Subcutaneous abdominal adipose tissue (tissue), 5 donors: ENCODE results near the gene UCHL5.

Experiments used
- H3K27ac ChIP-seq: one replicate; pipeline ENCODE4 v1.7.0; 2013; ENCODE audit warnings: low read depth, mild to moderate bottlenecking, inconsistent platforms, low read length, moderate library complexity
- H3K27me3 ChIP-seq, 5 donors: one replicate each; pipeline ENCODE4 v1.7.0; 2013; ENCODE audit warnings: low read length in 5 of 5, inconsistent platforms in 1 of 5; ENCODE audit not compliant: control insufficient read depth in 5 of 5, insufficient read depth in 4 of 5
- H3K36me3 ChIP-seq, 5 donors: one replicate each; pipeline ENCODE4 v1.7.0; 2013; ENCODE audit warnings: low read length in 5 of 5; ENCODE audit not compliant: control insufficient read depth in 5 of 5, insufficient read depth in 5 of 5
- H3K4me1 ChIP-seq, 5 donors: one replicate each; pipeline ENCODE4 v1.7.0; 2013; ENCODE audit warnings: low read length in 5 of 5, mild to moderate bottlenecking in 3 of 5, moderate library complexity in 1 of 5; ENCODE audit not compliant: control insufficient read depth in 5 of 5, insufficient read depth in 5 of 5
- H3K4me3 ChIP-seq, 5 donors: one replicate each; pipeline ENCODE4 v1.7.0; 2013; ENCODE audit warnings: low read length in 5 of 5, low read depth in 1 of 5
- H3K9ac ChIP-seq, 5 donors: one replicate each; pipeline ENCODE4 v1.7.0; 2013; ENCODE audit warnings: low read length in 5 of 5, mild to moderate bottlenecking in 4 of 5, moderate library complexity in 3 of 5
- H3K9me3 ChIP-seq, 5 donors: one replicate each; pipeline ENCODE4 v1.7.0; 2013; ENCODE audit warnings: low read length in 5 of 5; ENCODE audit not compliant: control insufficient read depth in 5 of 5
- donor health status: healthy.
- donor health status: healthy.
- donor health status: healthy.
- donor health status: healthy.
- donor health status: healthy.

The UCHL5 gene

GRCh38 chr1:193016788-193017187 is 42.4 kb downstream of the UCHL5 start:
- Histone ChIP-seq H3K9ac (no peak overlapping the region), H3K9me3 (no peaks in the 10 kb centered on the region), H3K27me3 (no peaks in the 10 kb centered on the region), H3K36me3 (peaks cover 0 to 10% (median 0%) of the 10 kb centered on the region in 5 donors), H3K4me3 (no peak overlapping the region), H3K27ac (no peak overlapping the region), H3K4me1 (peaks cover 0 to 13% (median 10%) of the 10 kb centered on the region in 5 donors)

- H3K9ac ChIP-seq: no peak overlapping the region
- H3K27ac ChIP-seq: no peak overlapping the region
- no peaks in the 10 kb centered on the region for H3K9me3 ChIP-seq
- peaks cover 0 to 4% (median 0%) of the 10 kb centered on the region in 5 donors for H3K36me3 ChIP-seq
- H3K4me1 ChIP-seq: peaks cover 0 to 13% (median 10%) of the 10 kb centered on the region in 5 donors
- no peak overlapping the region for H3K4me3 ChIP-seq
- H3K27me3 ChIP-seq: no peaks in the 10 kb centered on the region
Observed at GRCh38 chr1:193014400-193014799, 44.8 kb downstream of the UCHL5 start.

- Histone ChIP-seq H3K4me3 (no peak overlapping the region), H3K9ac (no peak overlapping the region), H3K27ac (no peak overlapping the region), H3K9me3 (no peaks in the 10 kb centered on the region), H3K36me3 (peaks cover 0 to 4% (median 0%) of the 10 kb centered on the region in 5 donors), H3K27me3 (no peaks in the 10 kb centered on the region), H3K4me1 (peaks cover 0 to 13% (median 10%) of the 10 kb centered on the region in 5 donors)
Observed at GRCh38 chr1:193013707-193014106, 45.5 kb downstream of the UCHL5 start.

- no peaks in the 10 kb centered on the region for H3K9me3 ChIP-seq
- no peak overlapping the region for H3K27ac ChIP-seq
- no peaks in the 10 kb centered on the region for H3K27me3 ChIP-seq
- peaks cover 0 to 13% (median 10%) of the 10 kb centered on the region in 5 donors for H3K4me1 ChIP-seq
- H3K36me3 ChIP-seq: peaks cover 0 to 4% (median 0%) of the 10 kb centered on the region in 5 donors
- no peak overlapping the region for H3K9ac ChIP-seq
- H3K4me3 ChIP-seq: no peak overlapping the region
Observed at GRCh38 chr1:193013005-193013404, 46.2 kb downstream of the UCHL5 start.

- Histone ChIP-seq H3K4me3 (no peak overlapping the region), H3K27ac (no peak overlapping the region), H3K27me3 (no peaks in the 10 kb centered on the region), H3K9me3 (no peaks in the 10 kb centered on the region), H3K4me1 (peaks cover 0 to 13% (median 10%) of the 10 kb centered on the region in 5 donors), H3K36me3 (peaks cover 0 to 10% (median 0%) of the 10 kb centered on the region in 5 donors), H3K9ac (no peak overlapping the region)
Observed at GRCh38 chr1:193011406-193011805, 47.8 kb downstream of the UCHL5 start.

GRCh38 chr1:193009501-193009900 is 49.7 kb downstream of the UCHL5 start:
- H3K27ac ChIP-seq: no peak overlapping the region
- no peak overlapping the region for H3K4me3 ChIP-seq
- peaks cover 0 to 4% (median 0%) of the 10 kb centered on the region in 5 donors for H3K9me3 ChIP-seq
- H3K27me3 ChIP-seq: no peaks in the 10 kb centered on the region
- H3K9ac ChIP-seq: no peak overlapping the region
- peaks cover 0 to 13% (median 10%) of the 10 kb centered on the region in 5 donors for H3K4me1 ChIP-seq
- H3K36me3 ChIP-seq: peaks cover 0 to 5% (median 0%) of the 10 kb centered on the region in 5 donors

GRCh38 chr1:193005785-193006184 is 53.4 kb downstream of the UCHL5 start:
- Histone ChIP-seq H3K9ac (no peak overlapping the region), H3K9me3 (peaks cover 0 to 7% (median 4%) of the 10 kb centered on the region in 5 donors), H3K27ac (no peak overlapping the region), H3K36me3 (peaks cover 0 to 20% (median 0%) of the 10 kb centered on the region in 5 donors), H3K4me3 (no peak overlapping the region), H3K27me3 (no peaks in the 10 kb centered on the region), H3K4me1 (no peaks in the 10 kb centered on the region)

GRCh38 chr1:192998536-192998935 is 60.6 kb downstream of the UCHL5 start:
- peaks cover 6 to 14% (median 13%) of the 10 kb centered on the region in 5 donors for H3K36me3 ChIP-seq
- H3K4me3 ChIP-seq: no peak overlapping the region
- H3K27ac ChIP-seq: no peak overlapping the region
- peaks cover 0 to 2% (median 0%) of the 10 kb centered on the region in 5 donors for H3K4me1 ChIP-seq
- peaks cover 0 to 4% (median 0%) of the 10 kb centered on the region in 5 donors for H3K9me3 ChIP-seq
- H3K9ac ChIP-seq: no peak overlapping the region
- no peaks in the 10 kb centered on the region for H3K27me3 ChIP-seq

- Histone ChIP-seq H3K9me3 (peaks cover 0 to 4% (median 0%) of the 10 kb centered on the region in 5 donors), H3K27ac (no peak overlapping the region), H3K4me3 (no peak overlapping the region), H3K27me3 (no peaks in the 10 kb centered on the region), H3K9ac (no peak overlapping the region), H3K4me1 (peaks cover 0 to 2% (median 0%) of the 10 kb centered on the region in 5 donors), H3K36me3 (peaks cover 4 to 14% (median 11%) of the 10 kb centered on the region in 5 donors)
Observed at GRCh38 chr1:192994141-192994540, 65.0 kb downstream of the UCHL5 start.

- no peaks in the 10 kb centered on the region for H3K27me3 ChIP-seq
- H3K4me3 ChIP-seq: no peak overlapping the region
- H3K36me3 ChIP-seq: peaks cover 4 to 14% (median 11%) of the 10 kb centered on the region in 5 donors
- H3K9me3 ChIP-seq: peaks cover 0 to 4% (median 0%) of the 10 kb centered on the region in 5 donors
- no peak overlapping the region for H3K27ac ChIP-seq
- H3K9ac ChIP-seq: no peak overlapping the region
- peaks cover 0 to 2% (median 0%) of the 10 kb centered on the region in 5 donors for H3K4me1 ChIP-seq
Observed at GRCh38 chr1:192993426-192994085, 65.6 kb downstream of the UCHL5 start.
